ENCODE results near the gene PCDHA11. TPM values are rescaled to one million over a fixed set of nuclear protein-coding genes. Genes with fewer than 3 reads are reported as not detected.
"Not testable (repeated sequence)": the region's sequence is repeated elsewhere in the genome, so short reads cannot be mapped to it uniquely, and the experiment has no call there.

Gene PCDHA11
- total RNA-seq (2014; rRNA removed; shearing (Covaris generic)) = not detected in 2 replicates

DNA sequence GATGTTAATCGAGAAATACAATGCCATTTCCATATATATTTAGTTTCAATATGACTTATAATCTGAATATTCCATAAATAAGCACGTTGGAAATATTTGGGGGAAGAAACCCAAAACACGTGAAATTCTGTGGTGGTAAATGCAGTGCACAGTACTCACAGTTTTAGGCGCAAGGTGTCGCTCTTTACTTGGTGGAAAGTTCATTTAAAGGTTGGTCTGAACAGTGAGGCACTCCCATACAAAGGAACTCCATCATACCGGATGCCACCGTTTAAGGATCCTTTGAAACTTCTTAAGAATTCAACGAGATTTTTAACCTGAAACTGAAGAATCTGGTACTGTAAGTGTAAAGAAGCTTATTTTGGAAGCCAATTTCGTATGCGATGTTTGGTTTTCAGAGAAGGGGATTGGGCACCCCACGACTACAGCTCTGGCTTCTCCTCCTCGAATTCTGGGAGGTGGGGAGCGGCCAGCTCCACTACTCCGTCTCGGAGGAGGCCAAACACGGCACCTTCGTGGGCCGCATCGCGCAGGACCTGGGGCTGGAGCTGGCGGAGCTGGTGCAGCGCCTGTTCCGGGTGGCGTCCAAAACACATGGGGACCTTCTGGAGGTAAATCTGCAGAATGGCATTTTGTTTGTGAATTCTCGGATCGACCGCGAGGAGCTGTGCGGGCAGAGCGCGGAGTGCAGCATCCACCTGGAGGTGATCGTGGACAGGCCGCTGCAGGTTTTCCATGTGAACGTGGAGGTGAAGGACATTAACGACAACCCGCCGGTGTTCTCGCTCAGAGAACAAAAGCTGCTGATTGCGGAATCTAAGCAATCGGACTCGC is at the start of gene PCDHA11:
TSS of gene PCDHA11 (plus strand) at position 237 of the 834 bp plus-strand sequence. CDS start at position 384, 147 bp downstream.
- DNase-seq (ENCODE audit: low read depth) = peak; percentile 19

- DNase-seq (ENCODE audit: low read depth) = peak; percentile 17
These were observed 47.1 kb upstream of the PCDHA11 start, which contains the start of gene PCDHA5 for GRCh38 chr5:140821375-140822280. TSS of gene PCDHA5 (plus strand) at chr5:140821613.

DNA sequence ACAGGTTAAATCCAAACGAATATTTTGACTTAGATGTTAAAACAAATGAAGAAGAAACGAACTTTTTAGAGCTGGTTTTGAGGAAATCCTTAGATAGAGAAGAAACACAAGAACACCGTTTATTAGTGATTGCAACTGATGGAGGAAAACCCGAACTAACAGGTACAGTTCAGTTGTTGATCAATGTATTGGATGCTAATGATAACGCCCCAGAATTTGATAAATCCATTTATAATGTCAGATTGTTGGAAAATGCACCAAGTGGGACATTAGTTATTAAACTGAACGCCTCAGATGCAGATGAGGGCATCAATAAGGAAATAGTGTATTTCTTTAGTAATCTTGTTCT is 46.5 kb upstream of the PCDHA11 start:
- no peak for DNase-seq (ENCODE audit: low read depth)

DNA sequence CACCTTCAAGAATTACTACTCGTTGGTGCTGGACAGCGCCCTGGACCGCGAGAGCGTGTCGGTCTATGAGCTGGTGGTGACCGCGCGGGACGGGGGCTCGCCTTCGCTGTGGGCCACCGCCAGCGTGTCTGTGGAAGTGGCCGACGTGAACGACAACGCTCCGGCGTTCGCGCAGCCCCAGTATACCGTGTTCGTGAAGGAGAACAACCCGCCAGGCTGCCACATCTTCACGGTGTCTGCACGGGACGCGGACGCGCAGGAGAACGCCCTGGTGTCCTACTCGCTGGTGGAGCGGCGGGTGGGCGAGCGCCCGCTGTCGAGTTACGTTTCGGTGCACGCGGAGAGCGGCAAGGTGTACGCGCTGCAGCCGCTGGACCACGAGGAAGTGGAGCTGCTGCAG is 45.8 kb upstream of the PCDHA11 start:
- DNase-seq (ENCODE audit: low read depth) = not testable (repeated sequence)

DNA sequence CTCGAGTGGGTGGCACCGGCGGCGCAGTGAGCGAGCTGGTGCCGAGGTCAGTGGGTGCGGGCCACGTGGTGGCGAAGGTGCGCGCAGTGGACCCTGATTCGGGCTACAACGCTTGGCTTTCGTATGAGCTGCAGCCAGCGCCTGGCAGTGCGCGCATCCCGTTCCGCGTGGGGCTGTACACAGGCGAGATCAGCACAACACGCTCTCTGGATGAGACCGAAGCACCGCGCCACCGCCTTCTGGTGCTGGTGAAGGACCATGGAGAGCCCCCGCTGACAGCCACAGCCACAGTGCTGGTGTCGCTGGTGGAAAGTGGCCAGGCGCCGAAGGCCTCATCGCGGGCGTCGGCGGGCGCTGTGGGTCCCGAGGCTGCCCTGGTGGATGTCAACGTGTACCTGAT is 45.3 kb upstream of the PCDHA11 start:
- DNase-seq (ENCODE audit: low read depth) = no peak

- no peak for DNase-seq (ENCODE audit: low read depth)
These were observed 40.9 kb upstream of the PCDHA11 start, which contains the start of gene PCDHA6 for GRCh38 chr5:140827704-140828361. TSS of gene PCDHA6 (plus strand) at chr5:140827960. CDS start at chr5:140828092, 132 bp downstream.

DNA sequence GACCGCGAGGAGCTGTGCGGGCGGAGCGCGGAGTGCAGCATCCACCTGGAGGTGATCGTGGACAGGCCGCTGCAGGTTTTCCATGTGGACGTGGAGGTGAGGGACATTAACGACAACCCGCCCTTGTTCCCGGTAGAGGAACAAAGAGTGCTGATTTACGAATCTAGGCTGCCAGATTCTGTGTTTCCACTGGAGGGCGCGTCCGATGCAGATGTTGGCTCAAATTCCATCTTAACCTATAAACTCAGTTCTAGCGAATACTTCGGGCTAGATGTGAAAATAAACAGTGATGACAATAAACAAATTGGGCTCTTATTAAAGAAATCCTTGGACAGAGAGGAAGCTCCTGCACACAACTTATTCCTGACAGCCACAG is 40.4 kb upstream of the PCDHA11 start:
- no peak for DNase-seq (ENCODE audit: low read depth)

GRCh38 chr5:140829511-140830501 is 39.0 kb upstream of the PCDHA11 start:
- DNase-seq (ENCODE audit: low read depth) = not testable (repeated sequence)

GRCh38 chr5:140833993-140834392 is 34.8 kb upstream of the PCDHA11 start, which contains the start of gene PCDHA7:
TSS of gene PCDHA7 (plus strand) at chr5:140834269. CDS start at chr5:140834384, 115 bp downstream.
- DNase-seq (ENCODE audit: low read depth) = peak; percentile 62

DNA sequence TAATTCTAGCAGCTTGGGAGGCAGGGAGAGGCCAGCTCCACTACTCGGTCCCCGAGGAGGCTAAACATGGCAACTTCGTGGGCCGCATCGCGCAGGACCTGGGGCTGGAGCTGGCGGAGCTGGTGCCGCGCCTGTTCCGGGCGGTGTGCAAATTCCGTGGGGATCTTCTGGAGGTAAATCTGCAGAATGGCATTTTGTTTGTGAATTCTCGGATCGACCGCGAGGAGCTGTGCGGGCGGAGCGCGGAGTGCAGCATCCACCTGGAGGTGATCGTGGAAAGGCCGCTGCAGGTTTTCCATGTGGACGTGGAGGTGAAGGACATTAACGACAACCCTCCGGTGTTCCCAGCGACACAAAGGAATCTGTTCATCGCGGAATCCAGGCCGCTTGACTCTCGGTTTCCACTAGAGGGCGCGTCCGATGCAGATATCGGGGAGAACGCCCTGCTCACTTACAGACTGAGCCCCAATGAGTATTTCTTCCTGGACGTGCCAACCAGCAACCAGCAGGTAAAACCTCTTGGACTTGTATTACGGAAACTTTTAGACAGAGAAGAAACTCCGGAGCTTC is 34.2 kb upstream of the PCDHA11 start:
- DNase-seq (ENCODE audit: low read depth) = not testable (repeated sequence)

DNA sequence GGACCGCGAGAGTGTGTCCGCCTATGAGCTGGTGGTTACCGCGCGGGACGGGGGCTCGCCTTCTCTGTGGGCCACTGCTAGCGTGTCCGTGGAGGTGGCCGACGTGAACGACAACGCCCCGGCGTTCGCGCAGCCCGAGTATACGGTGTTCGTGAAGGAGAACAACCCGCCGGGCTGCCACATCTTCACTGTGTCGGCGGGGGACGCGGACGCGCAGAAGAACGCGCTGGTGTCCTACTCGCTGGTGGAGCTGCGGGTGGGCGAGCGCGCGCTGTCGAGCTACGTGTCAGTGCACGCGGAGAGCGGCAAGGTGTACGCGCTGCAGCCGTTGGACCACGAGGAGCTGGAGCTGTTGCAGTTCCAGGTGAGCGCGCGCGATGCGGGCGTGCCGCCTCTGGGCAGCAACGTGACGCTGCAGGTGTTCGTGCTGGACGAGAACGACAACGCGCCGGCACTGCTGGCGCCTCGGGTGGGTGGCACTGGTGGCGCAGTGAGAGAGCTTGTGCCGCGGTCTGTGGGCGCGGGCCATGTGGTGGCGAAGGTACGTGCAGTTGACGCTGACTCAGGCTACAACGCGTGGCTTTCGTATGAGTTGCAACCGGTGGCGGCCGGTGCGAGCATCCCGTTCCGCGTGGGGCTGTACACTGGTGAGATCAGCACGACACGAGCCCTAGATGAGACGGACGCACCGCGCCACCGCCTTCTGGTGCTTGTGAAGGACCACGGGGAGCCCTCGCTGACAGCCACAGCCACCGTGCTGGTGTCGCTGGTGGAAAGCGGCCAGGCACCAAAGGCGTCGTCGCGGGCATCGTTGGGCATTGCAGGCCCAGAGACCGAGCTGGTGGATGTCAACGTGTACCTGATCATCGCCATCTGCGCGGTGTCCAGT is 32.9 kb upstream of the PCDHA11 start:
- DNase-seq (ENCODE audit: low read depth) = no peak

DNA sequence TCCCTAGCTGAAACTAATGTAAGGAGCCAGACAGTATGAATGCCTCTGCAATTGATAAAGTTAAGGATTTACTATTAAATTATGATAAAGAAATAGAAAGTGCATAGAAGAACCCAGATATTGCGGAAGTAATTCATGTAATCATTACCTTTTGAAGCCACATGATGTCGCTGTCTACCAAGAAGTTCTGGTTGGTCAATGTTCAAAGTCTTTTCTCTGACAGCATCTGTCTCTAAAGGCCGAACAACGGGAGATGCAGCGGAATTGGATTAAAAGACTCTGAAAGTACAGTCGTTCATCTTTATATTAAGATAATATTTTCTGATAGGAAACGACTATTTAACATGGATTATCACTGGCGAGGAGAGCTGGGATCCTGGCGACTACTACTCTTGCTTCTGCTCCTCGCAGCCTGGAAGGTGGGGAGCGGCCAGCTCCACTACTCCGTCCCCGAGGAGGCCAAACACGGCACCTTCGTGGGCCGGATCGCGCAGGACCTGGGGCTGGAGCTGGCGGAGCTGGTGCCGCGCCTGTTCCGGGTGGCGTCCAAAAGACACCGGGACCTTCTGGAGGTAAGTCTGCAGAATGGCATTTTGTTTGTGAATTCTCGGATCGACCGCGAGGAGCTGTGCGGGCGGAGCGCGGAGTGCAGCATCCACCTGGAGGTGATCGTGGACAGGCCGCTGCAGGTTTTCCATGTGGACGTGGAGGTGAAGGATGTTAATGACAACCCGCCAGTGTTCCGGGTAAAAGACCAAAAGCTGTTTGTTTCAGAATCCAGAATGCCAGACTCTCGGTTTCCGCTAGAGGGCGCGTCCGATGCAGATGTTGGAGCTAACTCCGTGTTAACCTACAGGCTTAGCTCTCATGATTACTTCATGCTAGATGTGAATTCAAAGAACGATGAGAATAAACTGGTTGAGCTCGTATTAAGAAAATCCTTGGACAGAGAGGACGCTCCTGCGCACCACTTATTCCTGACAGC is 27.5 kb upstream of the PCDHA11 start, which contains the start of gene PCDHA8:
TSS of gene PCDHA8 (plus strand) at position 210 of the 985 bp plus-strand sequence. CDS start at position 345, 135 bp downstream.
- peak; percentile 34 for DNase-seq (ENCODE audit: low read depth)

DNA sequence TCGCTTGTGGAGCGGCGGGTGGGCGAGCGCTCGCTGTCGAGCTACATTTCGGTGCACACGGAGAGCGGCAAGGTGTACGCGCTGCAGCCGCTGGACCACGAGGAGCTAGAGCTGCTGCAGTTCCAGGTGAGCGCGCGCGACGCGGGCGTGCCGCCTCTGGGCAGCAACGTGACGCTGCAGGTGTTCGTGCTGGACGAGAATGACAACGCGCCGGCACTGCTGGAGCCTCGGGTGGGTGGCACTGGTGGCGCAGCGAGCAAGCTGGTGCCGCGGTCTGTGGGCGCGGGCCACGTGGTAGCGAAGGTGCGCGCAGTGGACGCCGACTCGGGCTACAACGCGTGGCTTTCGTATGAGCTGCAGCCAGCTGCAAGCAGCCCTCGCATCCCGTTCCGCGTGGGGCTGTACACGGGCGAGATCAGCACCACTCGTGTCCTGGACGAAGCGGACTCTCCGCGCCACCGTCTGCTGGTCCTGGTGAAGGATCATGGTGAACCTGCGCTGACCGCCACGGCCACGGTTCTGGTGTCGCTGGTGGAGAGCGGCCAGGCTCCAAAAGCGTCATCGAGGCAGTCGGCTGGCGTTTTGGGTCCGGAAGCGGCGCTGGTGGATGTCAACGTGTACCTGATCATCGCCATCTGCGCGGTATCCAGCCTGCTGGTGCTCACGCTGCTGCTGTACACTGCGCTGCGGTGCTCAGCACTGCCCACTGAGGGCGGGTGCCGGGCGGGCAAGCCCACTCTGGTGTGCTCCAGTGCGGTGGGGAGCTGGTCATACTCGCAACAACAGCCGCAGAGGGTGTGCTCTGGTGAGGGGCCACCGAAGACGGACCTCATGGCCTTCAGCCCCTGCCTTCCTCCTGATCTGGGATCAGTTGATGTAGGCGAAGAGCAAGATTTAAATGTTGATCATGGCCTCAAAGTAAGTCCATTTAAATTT is 25.7 kb upstream of the PCDHA11 start:
- no peak for DNase-seq (ENCODE audit: low read depth)

- DNase-seq (ENCODE audit: low read depth) = not testable (repeated sequence)
These were observed 20.3 kb upstream of the PCDHA11 start, which contains the start of gene PCDHA9 for GRCh38 chr5:140848139-140849102. TSS of gene PCDHA9 (plus strand) at chr5:140848382. CDS start at chr5:140848496, 114 bp downstream.

Data from RPMI7951 (cell line).